ENCODE measurements around the gene DTD1. TPM values are rescaled to one million over a fixed set of nuclear protein-coding genes. Genes with fewer than 3 reads are reported as not detected.
A peak's percentile ranks its signal among the peaks of the same experiment; 100 is the strongest.

Gene DTD1
- total and polyA plus RNA-seq, 2 of the 13 experiments (the other 11 are each of a cell fraction or from before 2014, with no cell fraction given) = 41.2 to 79.3 TPM

DNA sequence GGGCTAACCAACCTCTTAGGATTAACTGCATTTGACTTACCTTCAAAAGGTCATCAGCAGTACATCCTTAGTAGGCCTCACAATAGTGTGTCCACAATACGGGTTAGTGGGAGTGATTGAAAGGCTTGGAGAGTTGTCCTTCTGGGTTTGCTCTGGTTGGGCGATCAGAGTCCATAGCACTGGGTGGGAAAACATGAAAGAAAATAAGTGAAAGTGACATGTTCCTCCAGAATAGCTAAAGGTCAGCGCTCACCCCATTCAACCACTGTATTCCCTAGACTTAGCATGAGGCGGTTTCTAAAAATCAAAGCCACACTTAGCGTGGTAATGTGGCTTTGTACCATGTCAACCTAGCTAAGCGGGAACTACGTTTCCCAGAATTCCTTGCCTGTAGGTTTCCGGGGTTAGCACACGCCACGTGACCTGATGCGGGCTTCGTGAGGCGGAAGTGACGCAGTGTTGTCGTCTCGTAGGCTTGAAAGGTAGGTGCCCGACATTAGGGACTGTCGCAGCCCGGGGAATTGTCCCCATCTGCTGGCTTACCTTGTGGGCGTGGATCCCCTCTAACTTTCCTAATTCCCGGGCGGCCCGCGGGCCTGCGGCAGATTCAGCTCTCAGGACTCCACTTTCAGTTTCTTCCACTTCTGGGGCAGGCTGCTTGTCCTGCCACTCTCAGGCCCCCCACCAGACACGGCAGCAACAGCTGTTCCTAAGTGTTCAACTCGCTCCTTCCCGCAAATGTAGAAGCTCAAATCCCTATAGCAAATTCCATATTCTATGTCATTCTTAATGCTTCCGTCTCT, 206.0 kb downstream of the DTD1 start (continued):
- peak; percentile 99 for TF ChIP-seq CBX5 (CRISPR knock-in tag; IDR thresholded peaks at IDR 0.05; ENCODE audit: borderline replicate concordance)
- peak; percentile 86 for TF ChIP-seq ARNTL (CRISPR knock-in tag; IDR thresholded peaks at IDR 0.05)
- peak; percentile 99 for TF ChIP-seq NR2C2 (CRISPR knock-in tag; IDR thresholded peaks at IDR 0.05; ENCODE audit: borderline replicate concordance)
- TF ChIP-seq, protein P1, sequence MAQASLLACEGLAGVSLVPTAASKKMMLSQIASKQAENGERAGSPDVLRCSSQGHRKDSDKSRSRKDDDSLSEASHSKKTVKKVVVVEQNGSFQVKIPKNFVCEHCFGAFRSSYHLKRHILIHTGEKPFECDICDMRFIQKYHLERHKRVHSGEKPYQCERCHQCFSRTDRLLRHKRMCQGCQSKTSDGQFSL (CRISPR knock-in tag; IDR thresholded peaks at IDR 0.05) = no peak
- 0 out of 2 replicates have a peak, but pooled peaks have one; percentile 18 for TF ChIP-seq MIER2 (CRISPR knock-in tag; IDR thresholded peaks at IDR 0.05)
- TF ChIP-seq, protein P2, sequence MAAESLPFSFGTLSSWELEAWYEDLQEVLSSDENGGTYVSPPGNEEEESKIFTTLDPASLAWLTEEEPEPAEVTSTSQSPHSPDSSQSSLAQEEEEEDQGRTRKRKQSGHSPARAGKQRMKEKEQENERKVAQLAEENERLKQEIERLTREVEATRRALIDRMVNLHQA (CRISPR knock-in tag; IDR thresholded peaks at IDR 0.05) = no peak
- TF ChIP-seq, protein P3, sequence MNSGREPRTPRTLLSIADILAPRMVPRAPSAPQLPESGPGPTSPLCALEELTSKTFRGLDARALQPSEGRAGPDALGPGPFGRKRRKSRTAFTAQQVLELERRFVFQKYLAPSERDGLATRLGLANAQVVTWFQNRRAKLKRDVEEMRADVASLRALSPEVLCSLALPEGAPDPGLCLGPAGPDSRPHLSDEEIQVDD (CRISPR knock-in tag; IDR thresholded peaks at IDR 0.05; ENCODE audit: borderline replicate concordance) = peak; percentile 61; the same call in 1 of the 2 replicates
- TF ChIP-seq ZNF572 (CRISPR knock-in tag; IDR thresholded peaks at IDR 0.05) = no peak
- TF ChIP-seq, protein P4, sequence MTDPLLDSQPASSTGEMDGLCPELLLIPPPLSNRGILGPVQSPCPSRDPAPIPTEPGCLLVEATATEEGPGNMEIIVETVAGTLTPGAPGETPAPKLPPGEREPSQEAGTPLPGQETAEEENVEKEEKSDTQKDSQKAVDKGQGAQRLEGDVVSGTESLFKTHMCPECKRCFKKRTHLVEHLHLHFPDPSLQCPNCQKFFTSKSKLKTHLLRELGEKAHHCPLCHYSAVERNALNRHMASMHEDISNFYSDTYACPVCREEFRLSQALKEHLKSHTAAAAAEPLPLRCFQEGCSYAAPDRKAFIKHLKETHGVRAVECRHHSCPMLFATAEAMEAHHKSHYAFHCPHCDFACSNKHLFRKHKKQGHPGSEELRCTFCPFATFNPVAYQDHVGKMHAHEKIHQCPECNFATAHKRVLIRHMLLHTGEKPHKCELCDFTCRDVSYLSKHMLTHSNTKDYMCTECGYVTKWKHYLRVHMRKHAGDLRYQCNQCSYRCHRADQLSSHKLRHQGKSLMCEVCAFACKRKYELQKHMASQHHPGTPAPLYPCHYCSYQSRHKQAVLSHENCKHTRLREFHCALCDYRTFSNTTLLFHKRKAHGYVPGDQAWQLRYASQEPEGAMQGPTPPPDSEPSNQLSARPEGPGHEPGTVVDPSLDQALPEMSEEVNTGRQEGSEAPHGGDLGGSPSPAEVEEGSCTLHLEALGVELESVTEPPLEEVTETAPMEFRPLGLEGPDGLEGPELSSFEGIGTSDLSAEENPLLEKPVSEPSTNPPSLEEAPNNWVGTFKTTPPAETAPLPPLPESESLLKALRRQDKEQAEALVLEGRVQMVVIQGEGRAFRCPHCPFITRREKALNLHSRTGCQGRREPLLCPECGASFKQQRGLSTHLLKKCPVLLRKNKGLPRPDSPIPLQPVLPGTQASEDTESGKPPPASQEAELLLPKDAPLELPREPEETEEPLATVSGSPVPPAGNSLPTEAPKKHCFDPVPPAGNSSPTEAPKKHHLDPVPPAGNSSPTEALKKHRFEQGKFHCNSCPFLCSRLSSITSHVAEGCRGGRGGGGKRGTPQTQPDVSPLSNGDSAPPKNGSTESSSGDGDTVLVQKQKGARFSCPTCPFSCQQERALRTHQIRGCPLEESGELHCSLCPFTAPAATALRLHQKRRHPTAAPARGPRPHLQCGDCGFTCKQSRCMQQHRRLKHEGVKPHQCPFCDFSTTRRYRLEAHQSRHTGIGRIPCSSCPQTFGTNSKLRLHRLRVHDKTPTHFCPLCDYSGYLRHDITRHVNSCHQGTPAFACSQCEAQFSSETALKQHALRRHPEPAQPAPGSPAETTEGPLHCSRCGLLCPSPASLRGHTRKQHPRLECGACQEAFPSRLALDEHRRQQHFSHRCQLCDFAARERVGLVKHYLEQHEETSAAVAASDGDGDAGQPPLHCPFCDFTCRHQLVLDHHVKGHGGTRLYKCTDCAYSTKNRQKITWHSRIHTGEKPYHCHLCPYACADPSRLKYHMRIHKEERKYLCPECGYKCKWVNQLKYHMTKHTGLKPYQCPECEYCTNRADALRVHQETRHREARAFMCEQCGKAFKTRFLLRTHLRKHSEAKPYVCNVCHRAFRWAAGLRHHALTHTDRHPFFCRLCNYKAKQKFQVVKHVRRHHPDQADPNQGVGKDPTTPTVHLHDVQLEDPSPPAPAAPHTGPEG (CRISPR knock-in tag; IDR thresholded peaks at IDR 0.05) = peak; percentile 95
- TF ChIP-seq ZNF235 (CRISPR knock-in tag; IDR thresholded peaks at IDR 0.05; ENCODE audit: borderline replicate concordance) = peak; percentile 67; the same call in 1 of the 2 replicates
- no peak for TF ChIP-seq AGO1 (IDR thresholded peaks at IDR 0.05; ENCODE audit: low read depth, low read length, poor library complexity, severe bottlenecking)
- no peak; the same call in 1 of the 2 replicates for TF ChIP-seq CEBPG (CRISPR knock-in tag; IDR thresholded peaks at IDR 0.05)
- TF ChIP-seq SP5 (CRISPR knock-in tag; IDR thresholded peaks at IDR 0.05; ENCODE audit: borderline replicate concordance, low read depth) = peak; percentile 10; the same call in 1 of the 2 replicates
- TF ChIP-seq RBM39 (IDR thresholded peaks at IDR 0.05; ENCODE audit: low read depth, low read length, poor library complexity, severe bottlenecking) = peak; percentile 89
- peak; percentile 56; the same call in 1 of the 2 replicates for TF ChIP-seq GZF1 (CRISPR knock-in tag; IDR thresholded peaks at IDR 0.05)
- no peak for TF ChIP-seq GFI1 (CRISPR knock-in tag; IDR thresholded peaks at IDR 0.05; ENCODE audit: borderline replicate concordance)
- TF ChIP-seq, protein P5, sequence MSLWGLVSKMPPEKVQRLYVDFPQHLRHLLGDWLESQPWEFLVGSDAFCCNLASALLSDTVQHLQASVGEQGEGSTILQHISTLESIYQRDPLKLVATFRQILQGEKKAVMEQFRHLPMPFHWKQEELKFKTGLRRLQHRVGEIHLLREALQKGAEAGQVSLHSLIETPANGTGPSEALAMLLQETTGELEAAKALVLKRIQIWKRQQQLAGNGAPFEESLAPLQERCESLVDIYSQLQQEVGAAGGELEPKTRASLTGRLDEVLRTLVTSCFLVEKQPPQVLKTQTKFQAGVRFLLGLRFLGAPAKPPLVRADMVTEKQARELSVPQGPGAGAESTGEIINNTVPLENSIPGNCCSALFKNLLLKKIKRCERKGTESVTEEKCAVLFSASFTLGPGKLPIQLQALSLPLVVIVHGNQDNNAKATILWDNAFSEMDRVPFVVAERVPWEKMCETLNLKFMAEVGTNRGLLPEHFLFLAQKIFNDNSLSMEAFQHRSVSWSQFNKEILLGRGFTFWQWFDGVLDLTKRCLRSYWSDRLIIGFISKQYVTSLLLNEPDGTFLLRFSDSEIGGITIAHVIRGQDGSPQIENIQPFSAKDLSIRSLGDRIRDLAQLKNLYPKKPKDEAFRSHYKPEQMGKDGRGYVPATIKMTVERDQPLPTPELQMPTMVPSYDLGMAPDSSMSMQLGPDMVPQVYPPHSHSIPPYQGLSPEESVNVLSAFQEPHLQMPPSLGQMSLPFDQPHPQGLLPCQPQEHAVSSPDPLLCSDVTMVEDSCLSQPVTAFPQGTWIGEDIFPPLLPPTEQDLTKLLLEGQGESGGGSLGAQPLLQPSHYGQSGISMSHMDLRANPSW (CRISPR knock-in tag; IDR thresholded peaks at IDR 0.05; ENCODE audit: borderline replicate concordance) = 0 out of 2 replicates have a peak, but pooled peaks have one; percentile 46
- no peak for TF ChIP-seq MAZ (IDR thresholded peaks at IDR 0.05; ENCODE audit: borderline replicate concordance, low read depth, low read length)
- TF ChIP-seq MAZ (CRISPR knock-in tag; IDR thresholded peaks at IDR 0.05; ENCODE audit: low read depth) = peak; percentile 89
